DND-41 (cell line): ENCODE data around the gene C11orf71.

Experiments
- ATAC-seq: fragments of 200-7000 bp; cut with Tn5 transposase; 3 replicates; pipeline ENCODE4 v1.9.1; 2021; ENCODE audit warnings: low read depth; ENCODE audit not compliant: insufficient read depth
- DNase-seq: peaks from one replicate; pipeline ENCODE4 v3.0.0-alpha.2; 2020
- H2AFZ ChIP-seq: 2 replicates; pipeline ENCODE4 v1.6.0; 2012; ENCODE audit warnings: low read depth, low read length
- H3K27ac ChIP-seq: 2 replicates; pipeline ENCODE4 v1.5.1; 2012; ENCODE audit warnings: low read length, inconsistent platforms
- H3K27me3 ChIP-seq: fragments of 200-600 bp; sonication (generic); 2 replicates; pipeline ENCODE4 v1.6.0; 2012; ENCODE audit warnings: low read length, mild to moderate bottlenecking, inconsistent platforms; ENCODE audit not compliant: insufficient read depth, poor library complexity
- H3K36me3 ChIP-seq: 2 replicates; pipeline ENCODE4 v1.5.1; 2012; ENCODE audit warnings: low read length, inconsistent platforms; ENCODE audit not compliant: insufficient read depth
- H3K4me1 ChIP-seq: 2 replicates; pipeline ENCODE4 v1.5.1; 2012; ENCODE audit warnings: mild to moderate bottlenecking, low read length; ENCODE audit not compliant: insufficient read depth
- H3K4me2 ChIP-seq: 2 replicates; pipeline ENCODE4 v1.6.0; 2012; ENCODE audit warnings: mild to moderate bottlenecking, moderate library complexity, low read length, inconsistent platforms; ENCODE audit not compliant: insufficient read depth
- H3K4me3 ChIP-seq, 2 experiments: fragments of 200-600 bp in 1 of 2; shearing (Covaris generic) in 1 of 2; 2 replicates each; pipeline ENCODE4 v1.5.1; 2012 to 2016; ENCODE audit warnings: inconsistent platforms in 2 of 2, low read length in 2 of 2, mild to moderate bottlenecking in 2 of 2, low read depth in 1 of 2, moderate library complexity in 1 of 2
- H3K79me2 ChIP-seq: 2 replicates; pipeline ENCODE4 v1.6.0; 2012; ENCODE audit warnings: low read length, inconsistent platforms; ENCODE audit not compliant: insufficient read depth
- H3K9ac ChIP-seq: 2 replicates; pipeline ENCODE4 v1.6.0; 2012; ENCODE audit warnings: low read depth, mild to moderate bottlenecking, inconsistent platforms, low read length, moderate library complexity
- H3K9me3 ChIP-seq: 2 replicates; pipeline ENCODE4 v1.5.1; 2012; ENCODE audit warnings: low read length, moderate library complexity, mild to moderate bottlenecking, inconsistent platforms; ENCODE audit not compliant: insufficient read depth, severe bottlenecking
- H4K20me1 ChIP-seq: 2 replicates; pipeline ENCODE4 v1.6.0; 2012; ENCODE audit warnings: low read length; ENCODE audit not compliant: insufficient read depth
- CTCF ChIP-seq: IDR thresholded peaks from 2 replicates; pipeline ENCODE4 v1.5.1; 2012; ENCODE audit warnings: borderline replicate concordance, low read length, moderate library complexity, mild to moderate bottlenecking; ENCODE audit not compliant: poor library complexity, severe bottlenecking; ENCODE audit errors: extremely low read depth
- EZH2 ChIP-seq: IDR thresholded peaks from 3 replicates; pipeline ENCODE4 v1.6.1; 2012; ENCODE audit warnings: borderline replicate concordance, low read depth, mild to moderate bottlenecking, moderate library complexity, low read length, inconsistent platforms; ENCODE audit not compliant: severe bottlenecking

Gene C11orf71

DNA sequence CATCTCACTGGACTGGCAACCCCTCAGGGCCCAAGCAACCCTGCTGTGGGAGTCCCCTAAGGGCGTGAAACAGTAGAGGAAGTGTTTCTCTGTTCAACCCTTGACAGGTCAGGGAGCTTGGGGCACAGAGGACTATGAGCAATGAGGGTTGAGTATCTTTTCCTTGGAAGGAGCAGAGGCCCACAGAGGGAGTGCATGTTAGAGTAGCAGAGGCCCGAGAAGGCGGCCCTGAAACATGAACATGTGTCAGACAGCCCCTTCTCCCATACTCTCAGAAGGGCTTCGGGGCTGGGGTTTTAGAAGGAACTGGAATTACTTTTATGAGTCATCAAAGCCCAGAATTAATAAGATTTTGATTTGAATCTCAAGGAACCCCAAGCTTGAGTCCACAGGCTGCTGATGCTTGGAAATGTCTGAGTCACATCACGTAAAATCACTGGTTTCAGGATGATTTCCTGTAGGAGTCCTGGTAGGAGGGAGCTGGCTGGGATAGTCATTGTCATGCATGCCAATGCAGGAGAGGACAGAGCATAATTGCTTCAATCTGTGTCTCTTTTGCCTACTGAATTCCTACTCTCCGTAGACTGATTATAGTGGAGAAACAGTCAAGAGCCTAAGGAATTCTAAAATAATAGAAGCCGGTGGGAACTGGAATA, 22.6 kb downstream of the C11orf71 start:
- no peak for TF ChIP-seq EZH2
- no peak for TF ChIP-seq CTCF
- H3K27ac ChIP-seq, result no peak overlapping the region
- no peak overlapping the region for H3K9ac ChIP-seq
- H3K36me3 ChIP-seq, result no peaks in the 10 kb centered on the region
- no peaks in the 10 kb centered on the region for H4K20me1 ChIP-seq
- H3K9me3 ChIP-seq, result no peaks in the 10 kb centered on the region
- DNase-seq, result no peak
- no peak overlapping the region for H3K4me2 ChIP-seq
- H3K79me2 ChIP-seq, result no peaks in the 10 kb centered on the region
- no peak for ATAC-seq
- H2AFZ ChIP-seq, result no peak overlapping the region
- H3K4me3 ChIP-seq, result no peak overlapping the region
- peaks cover 13% of the 10 kb centered on the region for H3K27me3 ChIP-seq
- no peaks in the 10 kb centered on the region for H3K4me1 ChIP-seq

GRCh38 chr11:114375052-114375451, 25.3 kb downstream of the C11orf71 start:
- Histone ChIP-seq H3K4me2 (no peak overlapping the region), H4K20me1 (no peaks in the 10 kb centered on the region), H3K4me3 (no peak overlapping the region), H3K27ac (no peak overlapping the region), H3K4me1 (no peaks in the 10 kb centered on the region), H2AFZ (no peak overlapping the region), H3K79me2 (no peaks in the 10 kb centered on the region), H3K9ac (no peak overlapping the region), H3K9me3 (no peaks in the 10 kb centered on the region), H3K27me3 (peaks cover 13% of the 10 kb centered on the region), H3K36me3 (no peaks in the 10 kb centered on the region)
- no peak for TF ChIP-seq EZH2
- no peak for TF ChIP-seq CTCF
- ATAC-seq (no peak), DNase-seq (no peak)

DNA sequence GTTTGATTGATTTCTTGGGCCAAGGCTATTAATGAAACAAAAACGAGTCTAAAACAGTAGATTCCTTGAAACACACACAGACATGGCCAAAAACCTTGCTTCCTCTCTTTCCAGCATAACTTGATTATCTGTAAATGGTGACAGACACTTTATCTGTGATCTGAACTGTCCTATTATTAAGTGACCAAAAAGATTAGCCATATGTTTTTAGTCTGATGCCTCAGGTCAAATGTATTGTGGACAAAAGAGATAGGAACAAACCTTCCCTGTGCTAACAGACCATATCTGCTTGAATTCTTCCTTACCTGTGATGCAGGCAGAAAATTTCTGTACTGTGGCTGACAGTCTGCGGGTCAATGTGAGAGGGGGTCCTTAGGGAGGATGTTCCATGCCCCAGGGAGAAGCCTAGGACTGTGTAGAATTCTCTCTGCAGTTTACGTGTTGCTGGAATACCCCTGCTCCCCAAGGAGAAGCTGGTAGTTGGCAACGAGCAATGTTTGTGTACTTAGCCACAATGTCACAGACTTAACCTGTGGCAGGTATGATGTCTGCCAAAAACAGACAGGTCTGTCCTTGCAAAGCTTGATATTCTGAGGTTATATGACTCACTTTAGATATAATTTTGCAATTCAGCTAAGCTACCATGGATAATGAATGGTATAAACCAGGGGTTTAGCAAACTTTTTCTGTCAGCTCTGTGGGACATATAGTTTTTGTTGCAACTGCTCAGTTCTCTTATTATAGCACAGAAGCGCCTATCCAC, 31.2 kb downstream of the C11orf71 start:
- no peaks in the 10 kb centered on the region for H4K20me1 ChIP-seq
- no peak overlapping the region for H2AFZ ChIP-seq
- H3K4me1 ChIP-seq, result no peaks in the 10 kb centered on the region
- no peaks in the 10 kb centered on the region for H3K9me3 ChIP-seq
- H3K27ac ChIP-seq, result no peak overlapping the region
- no peak overlapping the region for H3K4me3 ChIP-seq
- no peaks in the 10 kb centered on the region for H3K36me3 ChIP-seq
- peaks cover 14% of the 10 kb centered on the region for H3K27me3 ChIP-seq
- no peak overlapping the region for H3K9ac ChIP-seq
- DNase-seq (no peak), ATAC-seq (no peak)
- TF ChIP-seq CTCF (no peak), EZH2 (no peak)
- no peaks in the 10 kb centered on the region for H3K79me2 ChIP-seq
- no peak overlapping the region for H3K4me2 ChIP-seq
